HCT116 (cell line): ENCODE results near the gene TDO2.
"Not testable (repeated sequence)": the region's sequence is repeated elsewhere in the genome, so short reads cannot be mapped to it uniquely, and the experiment has no call there.

Experiments
- MAX ChIP-seq: IDR thresholded peaks from 2 replicates; pipeline ENCODE4 v1.6.1; 2012
- POLR2AphosphoS5 ChIP-seq: IDR thresholded peaks from 2 replicates; pipeline ENCODE4 v1.6.1; 2011; ENCODE audit warnings: mild to moderate bottlenecking, low read depth, low read length, moderate library complexity
- TCF7L2 ChIP-seq: IDR thresholded peaks from 2 replicates; pipeline ENCODE4 v1.7.0; 2011; ENCODE audit warnings: borderline replicate concordance, inconsistent platforms; ENCODE audit not compliant: insufficient read depth, insufficient read length; ENCODE audit errors: extremely low read depth
- YY1 ChIP-seq: IDR thresholded peaks from 2 replicates; pipeline ENCODE4 v1.6.1; 2011; ENCODE audit warnings: low read length, low read depth, moderate library complexity, mild to moderate bottlenecking; ENCODE audit not compliant: insufficient replicate concordance; ENCODE audit errors: extremely low read depth
- TF ChIP-seq, protein P1 (sequence below), 3 experiments: fragments of 200-600 bp in 1 of 3; sonication (generic) in 1 of 3; IDR thresholded peaks in 2 of 3; conservative IDR thresholded peaks in 1 of 3; 2 replicates each; pipeline ENCODE4 v1.5.1; 2012 to 2017; ENCODE audit warnings: low read depth in 2 of 3, low read length in 2 of 3, antibody characterized with exemption in 1 of 3, borderline replicate concordance in 1 of 3, control low read depth in 1 of 3, mild to moderate bottlenecking in 1 of 3, mixed read lengths in 1 of 3, mixed run types in 1 of 3, moderate library complexity in 1 of 3; ENCODE audit not compliant: insufficient read depth in 1 of 3

GRCh38 chr4:155898371-155898770 is 5.1 kb upstream of the TDO2 start:
- TF ChIP-seq POLR2AphosphoS5, TCF7L2, MAX, YY1: not testable (repeated sequence)
- TF ChIP-seq, protein P1, sequence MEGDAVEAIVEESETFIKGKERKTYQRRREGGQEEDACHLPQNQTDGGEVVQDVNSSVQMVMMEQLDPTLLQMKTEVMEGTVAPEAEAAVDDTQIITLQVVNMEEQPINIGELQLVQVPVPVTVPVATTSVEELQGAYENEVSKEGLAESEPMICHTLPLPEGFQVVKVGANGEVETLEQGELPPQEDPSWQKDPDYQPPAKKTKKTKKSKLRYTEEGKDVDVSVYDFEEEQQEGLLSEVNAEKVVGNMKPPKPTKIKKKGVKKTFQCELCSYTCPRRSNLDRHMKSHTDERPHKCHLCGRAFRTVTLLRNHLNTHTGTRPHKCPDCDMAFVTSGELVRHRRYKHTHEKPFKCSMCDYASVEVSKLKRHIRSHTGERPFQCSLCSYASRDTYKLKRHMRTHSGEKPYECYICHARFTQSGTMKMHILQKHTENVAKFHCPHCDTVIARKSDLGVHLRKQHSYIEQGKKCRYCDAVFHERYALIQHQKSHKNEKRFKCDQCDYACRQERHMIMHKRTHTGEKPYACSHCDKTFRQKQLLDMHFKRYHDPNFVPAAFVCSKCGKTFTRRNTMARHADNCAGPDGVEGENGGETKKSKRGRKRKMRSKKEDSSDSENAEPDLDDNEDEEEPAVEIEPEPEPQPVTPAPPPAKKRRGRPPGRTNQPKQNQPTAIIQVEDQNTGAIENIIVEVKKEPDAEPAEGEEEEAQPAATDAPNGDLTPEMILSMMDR (IDR thresholded peaks at IDR 0.05 in 2 of 3, conservative IDR thresholded peaks at IDR 0.05 in 1 of 3; ENCODE audit: borderline replicate concordance in 1 of 3, insufficient read depth in 1 of 3, low read depth in 2 of 3, low read length in 2 of 3), result not testable (repeated sequence)
